Left ventricle myocardium inferior (tissue), 1 donor: Measurements from ENCODE around the gene CPHXL. TPM values are rescaled to one million over a fixed set of nuclear protein-coding genes. Genes with fewer than 3 reads are reported as not detected.

ENCODE experiments used
- DNase-seq: peaks from one replicate; pipeline ENCODE4 v3.0.0-alpha.2; 2020
- H3K27ac ChIP-seq: fragments of 200-600 bp; replicated peaks from 2 replicates; pipeline ENCODE4 v1.8.0; 2021
- H3K27me3 ChIP-seq: fragments of 200-600 bp; 2 replicates; pipeline ENCODE4 v1.8.0; 2021; ENCODE audit warnings: low read depth
- H3K36me3 ChIP-seq: fragments of 200-600 bp; 2 replicates; pipeline ENCODE4 v1.8.0; 2021
- H3K4me1 ChIP-seq: fragments of 200-600 bp; 2 replicates; pipeline ENCODE4 v1.8.0; 2021
- H3K4me3 ChIP-seq: fragments of 200-600 bp; 2 replicates; pipeline ENCODE4 v1.8.0; 2021; ENCODE audit warnings: mild to moderate bottlenecking, moderate library complexity
- H3K9me3 ChIP-seq: fragments of 200-600 bp; replicated peaks from 2 replicates; pipeline ENCODE4 v1.8.0; 2021
- intact Hi-C: fragments of 100-400 bp; cut with micrococcal nuclease; formaldehyde crosslinking; loops from one replicate; pipeline ENCODE4 v1.11.0; 2022
- long read RNA-seq: library from polyadenylated mRNA; unstranded; transcript quantifications from one replicate; pipeline ENCODE4 v2.0.0, GENCODE V29; 2021
- total RNA-seq: library from RNA; stranded (reverse); fragmentation: NEBNext Ultra II Directional; extraction: Animal tissue kit (Norgen Biotek cat#: 25700); gene quantifications from one replicate; pipeline ENCODE4 v1.2.1, GENCODE V29; 2021
- TF ChIP-seq, protein P1 (sequence below): fragments of 200-600 bp; IDR thresholded peaks from 2 replicates; pipeline ENCODE4 v1.8.0; 2021; ENCODE audit warnings: antibody characterized with exemption, mild to moderate bottlenecking, borderline replicate concordance
- donor health status: DM: no; HTN: yes; CAD: no; lungs with severe emphysema.

CPHXL gene
- not detected for total RNA-seq
- long read RNA-seq, result 0 reads

DNA sequence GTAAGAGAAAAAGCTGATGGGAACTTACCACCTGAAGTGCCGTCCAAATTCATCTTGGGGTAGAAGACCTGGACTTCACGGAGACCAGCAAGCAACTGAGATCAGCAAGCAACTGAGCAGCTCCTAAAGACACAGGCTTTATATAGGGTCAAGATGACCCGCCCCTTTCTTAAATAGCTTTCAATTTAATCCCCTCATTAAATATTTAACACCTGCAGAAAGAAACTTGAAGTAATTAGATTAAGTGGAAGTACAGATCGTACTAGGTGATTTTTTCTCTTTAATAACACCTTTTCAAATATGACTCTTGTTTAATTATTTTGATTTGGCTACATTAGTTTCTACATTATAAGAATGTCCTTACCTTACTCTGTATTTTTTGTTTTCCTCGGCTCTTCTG, at the start of gene CPHXL:
CPHXL (minus strand) TSS at position 101 of the 400 bp plus-strand sequence; CDS start at position 53, 48 bp downstream.
- TF ChIP-seq, protein P1, sequence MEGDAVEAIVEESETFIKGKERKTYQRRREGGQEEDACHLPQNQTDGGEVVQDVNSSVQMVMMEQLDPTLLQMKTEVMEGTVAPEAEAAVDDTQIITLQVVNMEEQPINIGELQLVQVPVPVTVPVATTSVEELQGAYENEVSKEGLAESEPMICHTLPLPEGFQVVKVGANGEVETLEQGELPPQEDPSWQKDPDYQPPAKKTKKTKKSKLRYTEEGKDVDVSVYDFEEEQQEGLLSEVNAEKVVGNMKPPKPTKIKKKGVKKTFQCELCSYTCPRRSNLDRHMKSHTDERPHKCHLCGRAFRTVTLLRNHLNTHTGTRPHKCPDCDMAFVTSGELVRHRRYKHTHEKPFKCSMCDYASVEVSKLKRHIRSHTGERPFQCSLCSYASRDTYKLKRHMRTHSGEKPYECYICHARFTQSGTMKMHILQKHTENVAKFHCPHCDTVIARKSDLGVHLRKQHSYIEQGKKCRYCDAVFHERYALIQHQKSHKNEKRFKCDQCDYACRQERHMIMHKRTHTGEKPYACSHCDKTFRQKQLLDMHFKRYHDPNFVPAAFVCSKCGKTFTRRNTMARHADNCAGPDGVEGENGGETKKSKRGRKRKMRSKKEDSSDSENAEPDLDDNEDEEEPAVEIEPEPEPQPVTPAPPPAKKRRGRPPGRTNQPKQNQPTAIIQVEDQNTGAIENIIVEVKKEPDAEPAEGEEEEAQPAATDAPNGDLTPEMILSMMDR, result no peak

DNA sequence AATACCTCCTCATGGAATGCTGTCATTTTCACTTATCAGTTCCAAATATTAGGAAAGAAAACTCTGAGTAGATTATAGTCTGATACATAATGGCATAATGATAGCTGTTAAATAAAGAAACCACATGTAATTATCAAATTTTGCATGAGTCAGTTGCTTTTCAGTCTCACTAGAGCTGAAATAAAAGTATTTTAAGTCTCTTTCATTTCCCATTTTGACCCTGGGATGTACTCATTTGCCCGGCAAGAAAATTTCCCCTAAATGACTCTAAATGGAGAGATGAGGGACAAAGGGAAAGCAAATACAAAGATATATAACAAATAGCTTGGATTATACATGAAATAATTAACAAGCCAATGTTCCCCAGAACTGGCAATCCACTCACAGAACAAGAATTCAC, 47.9 kb upstream of the CPHXL start:
- intact Hi-C loops, result no loop called here

More for the DNA sequence above, at the start of gene CPHXL:
- Histone ChIP-seq H3K4me1 (no peaks in the 10 kb centered on the region), H3K9me3 (peaks cover 9% of the 10 kb centered on the region), H3K36me3 (no peaks in the 10 kb centered on the region), H3K4me3 (no peak within 1 kb of the TSS), H3K27me3 (no peaks in the 10 kb centered on the region), H3K27ac (no peak within 1 kb of the TSS)
- DNase-seq, result no peak
- intact Hi-C loops, result no loop called here

DNA sequence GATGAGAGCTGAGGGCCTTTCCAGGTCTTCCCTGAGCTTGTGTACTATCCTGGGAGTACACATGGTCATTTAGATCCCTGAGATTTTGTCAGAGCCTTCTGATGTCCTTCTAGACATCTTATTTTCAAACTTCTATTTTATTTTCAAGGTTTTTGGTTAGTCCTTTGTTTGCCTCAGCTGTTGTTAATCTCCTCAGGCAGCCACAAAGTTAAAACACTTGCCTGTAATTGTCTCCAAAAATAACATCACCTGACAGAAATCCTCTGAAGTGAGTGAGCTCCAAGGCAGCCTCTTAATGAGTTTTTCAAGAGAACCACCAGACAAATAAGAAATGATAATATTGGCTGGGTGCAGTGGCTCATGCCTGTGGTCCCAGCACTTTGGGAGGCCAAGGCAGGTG, 43.8 kb upstream of the CPHXL start:
- Histone ChIP-seq H3K9me3 (no peaks in the 10 kb centered on the region), H3K4me1 (no peaks in the 10 kb centered on the region), H3K27me3 (no peaks in the 10 kb centered on the region), H3K4me3 (no peak overlapping the region), H3K27ac (no peak overlapping the region), H3K36me3 (no peaks in the 10 kb centered on the region)
- TF ChIP-seq, protein P1, result no peak
- intact Hi-C loops, result no loop called here
- no peak for DNase-seq

More for the DNA sequence above, 47.9 kb upstream of the CPHXL start:
- no peak overlapping the region for H3K27ac ChIP-seq
- H3K4me3 ChIP-seq, result no peak overlapping the region
- H3K4me1 ChIP-seq, result no peaks in the 10 kb centered on the region
- TF ChIP-seq, protein P1, result no peak
- DNase-seq, result no peak
- peaks cover 14% of the 10 kb centered on the region for H3K27me3 ChIP-seq
- no peaks in the 10 kb centered on the region for H3K36me3 ChIP-seq
- H3K9me3 ChIP-seq, result no peaks in the 10 kb centered on the region

DNA sequence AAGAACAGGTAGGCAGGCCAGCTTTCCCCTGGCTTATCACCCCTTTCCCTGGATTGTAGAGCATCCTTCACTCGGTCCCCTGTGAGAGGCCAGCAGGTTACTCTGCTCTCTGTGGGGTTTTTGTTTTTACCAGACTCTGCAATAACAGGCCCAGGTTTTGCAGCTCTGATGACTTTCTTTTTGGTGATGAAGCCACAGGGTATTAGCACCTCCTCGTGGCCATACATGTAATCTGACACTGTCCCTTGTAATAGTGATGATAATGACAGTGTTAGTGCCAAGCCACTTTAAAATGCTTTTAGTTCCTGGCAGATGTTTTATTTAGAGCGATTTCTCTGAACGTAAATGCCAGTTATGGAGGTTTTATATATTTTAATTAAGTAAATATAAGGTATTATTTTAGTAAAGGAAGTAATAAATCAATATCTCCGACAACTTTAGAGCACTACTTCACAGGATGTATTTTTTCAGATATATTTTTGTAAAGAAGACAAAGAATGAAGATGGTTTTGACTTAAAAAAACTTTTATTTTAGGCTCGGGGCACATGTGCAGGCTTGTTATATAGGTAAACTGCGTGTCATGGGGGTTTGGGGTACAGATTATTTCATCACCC, 38.0 kb upstream of the CPHXL start:
- no peak overlapping the region for H3K27ac ChIP-seq
- DNase-seq, result no peak
- H3K27me3 ChIP-seq, result no peaks in the 10 kb centered on the region
- H3K4me3 ChIP-seq, result no peak overlapping the region
- intact Hi-C loops, result loop anchor here (10.0 kb wide), 1 partner anchor 119 kb away; the partner anchor contains the start of genes KARS1 and TERF2IP
- H3K9me3 ChIP-seq, result no peaks in the 10 kb centered on the region
- no peaks in the 10 kb centered on the region for H3K4me1 ChIP-seq
- TF ChIP-seq, protein P1, result peak; percentile 84
- no peaks in the 10 kb centered on the region for H3K36me3 ChIP-seq

DNA sequence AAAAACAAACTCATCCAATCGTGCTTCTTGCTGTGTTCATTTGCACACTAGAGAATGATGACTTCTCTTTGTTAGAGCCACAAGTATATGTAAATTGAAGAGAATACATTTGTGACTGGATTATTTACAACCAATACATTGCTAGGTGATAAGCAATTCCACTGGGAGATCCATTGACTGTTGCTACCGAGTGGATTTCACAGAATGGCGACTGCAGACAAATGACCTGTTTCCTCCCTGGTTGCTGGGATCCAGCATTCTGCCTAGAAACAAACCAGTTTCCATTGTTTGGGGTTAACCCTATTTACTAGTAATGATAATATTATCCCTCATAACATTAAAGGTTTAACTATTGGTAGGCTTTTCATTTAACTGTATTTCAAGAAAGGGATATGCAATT, 36.9 kb upstream of the CPHXL start:
- Histone ChIP-seq H3K27me3 (no peaks in the 10 kb centered on the region), H3K4me3 (no peak overlapping the region)

More for the DNA sequence above, 36.9 kb upstream of the CPHXL start:
- H3K9me3 ChIP-seq, result no peaks in the 10 kb centered on the region
- no peaks in the 10 kb centered on the region for H3K36me3 ChIP-seq
- TF ChIP-seq, protein P1, result no peak
- intact Hi-C loops, result loop anchor here (10.0 kb wide), 1 partner anchor 118 kb away; the partner anchor contains the start of genes KARS1 and TERF2IP
- DNase-seq, result no peak
- H3K27ac ChIP-seq, result no peak overlapping the region
- H3K4me1 ChIP-seq, result no peaks in the 10 kb centered on the region
